GM21526 (cell line): ENCODE results near the gene NRIP1.

ENCODE experiments used
- ATAC-seq: cut with Tn5 transposase; IDR thresholded peaks from one replicate; pipeline ENCODE4 v1.9.1; 2021; ENCODE audit warnings: moderate library complexity; ENCODE audit not compliant: unreplicated experiment, low FRiP score

NRIP1 gene

DNA sequence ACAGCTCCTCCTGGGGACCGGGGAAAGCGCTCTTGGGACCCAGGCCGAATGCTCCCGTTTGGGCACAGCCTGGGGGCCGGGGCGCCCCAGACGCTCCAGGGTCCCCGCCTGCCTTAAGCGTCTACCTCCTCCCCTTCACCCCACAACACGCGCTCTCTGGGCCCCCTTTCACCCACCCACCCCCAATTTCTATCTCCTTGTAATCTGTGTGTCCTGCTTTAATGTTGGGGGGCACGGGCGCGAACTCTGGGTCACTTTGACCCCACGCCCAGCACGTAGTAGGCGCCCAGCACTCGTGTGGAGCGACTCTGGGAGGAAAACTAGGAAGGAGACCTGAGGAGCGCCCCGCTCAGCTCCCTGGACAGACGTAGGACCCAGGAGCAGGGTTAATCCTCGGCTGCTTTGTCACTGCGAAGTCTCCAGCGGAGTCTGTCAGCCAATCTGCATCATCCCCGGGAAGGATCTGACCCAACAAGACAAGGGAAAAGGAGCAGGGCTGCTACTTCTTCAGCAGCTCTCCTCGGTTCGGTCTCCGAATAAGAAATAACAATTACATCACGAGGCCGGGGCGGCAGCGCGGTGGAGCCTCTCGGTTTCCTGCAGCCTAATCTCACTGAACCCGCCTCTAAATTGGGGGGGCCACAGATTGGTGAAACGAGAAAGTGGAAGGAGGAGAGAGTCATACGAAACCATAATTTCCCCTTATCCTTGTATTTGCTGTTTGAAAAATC is 757 bp upstream of the NRIP1 start:
- peak; percentile 27 for ATAC-seq

DNA sequence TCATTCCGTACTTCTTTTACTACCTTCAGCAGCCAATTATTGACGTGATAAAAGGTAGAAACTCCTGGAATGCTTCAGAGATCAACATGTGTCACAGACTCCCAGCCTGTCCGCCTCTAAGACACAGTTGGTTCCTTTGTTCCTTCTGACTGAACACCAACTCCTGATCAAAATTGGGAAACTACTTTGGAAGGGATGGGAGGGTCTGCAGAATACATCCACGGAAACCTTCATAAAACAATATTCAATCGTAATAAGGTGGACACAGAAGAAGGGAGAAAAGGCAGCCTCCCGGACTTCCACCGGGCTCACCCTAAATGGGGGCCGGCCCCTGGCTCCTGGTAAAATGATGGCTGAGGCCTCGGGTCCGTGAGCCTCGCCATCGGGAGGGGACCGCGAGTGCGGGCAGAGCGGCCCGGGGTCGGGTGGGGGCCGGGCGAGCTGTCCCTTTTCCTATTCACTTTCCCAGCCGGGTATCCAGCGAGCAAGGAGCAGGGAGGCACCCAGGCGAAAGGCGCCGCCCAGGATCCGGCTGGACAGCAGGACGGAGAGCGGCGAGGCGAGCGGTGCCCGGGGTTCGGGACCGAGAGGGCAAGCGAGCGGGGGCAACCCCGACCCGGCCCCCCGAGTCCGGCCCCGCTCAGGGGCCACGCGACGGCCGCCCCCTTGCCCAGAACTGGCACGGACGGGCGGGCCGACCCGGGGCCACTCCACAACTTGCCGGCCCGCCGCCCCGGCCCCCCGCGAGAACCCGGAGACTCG is 805 bp downstream of the NRIP1 start:
- peak; percentile 4 for ATAC-seq

DNA sequence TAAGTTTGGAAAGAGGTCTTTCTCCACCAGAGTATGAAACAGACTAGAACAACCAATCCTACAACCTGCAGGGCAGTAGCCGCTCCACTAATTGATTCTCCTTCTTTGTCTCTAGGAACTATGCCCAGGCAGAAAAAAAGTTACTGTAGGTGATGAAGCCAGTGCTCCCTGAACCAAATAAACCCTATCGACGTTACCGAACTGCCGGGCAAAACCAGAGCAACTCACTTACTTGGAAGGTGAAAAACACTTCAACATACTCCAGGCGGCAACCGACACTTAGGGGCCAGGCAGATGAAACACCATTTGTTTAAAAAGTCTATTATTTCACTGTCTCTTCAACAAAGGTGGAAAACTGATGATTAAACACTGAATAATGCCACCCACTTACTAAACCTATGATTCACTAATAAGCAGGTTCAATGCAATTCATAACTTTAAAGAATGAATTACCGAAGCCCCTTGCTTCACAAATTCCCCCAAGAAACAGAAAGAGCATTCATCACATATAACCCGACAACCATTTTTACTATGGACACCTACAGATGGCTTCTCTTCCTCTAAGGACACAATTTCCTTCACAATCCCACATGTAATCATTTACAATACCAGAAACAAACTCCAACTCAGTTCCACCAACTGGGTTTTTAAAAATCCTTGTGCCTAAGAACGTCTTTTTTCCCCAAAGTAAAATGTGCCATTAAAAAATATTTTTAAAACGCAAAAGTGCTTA is 1.6 kb downstream of the NRIP1 start:
- no peak for ATAC-seq

- ATAC-seq: no peak
These were observed 2.2 kb downstream of the NRIP1 start for GRCh38 chr21:15062606-15062965.

DNA sequence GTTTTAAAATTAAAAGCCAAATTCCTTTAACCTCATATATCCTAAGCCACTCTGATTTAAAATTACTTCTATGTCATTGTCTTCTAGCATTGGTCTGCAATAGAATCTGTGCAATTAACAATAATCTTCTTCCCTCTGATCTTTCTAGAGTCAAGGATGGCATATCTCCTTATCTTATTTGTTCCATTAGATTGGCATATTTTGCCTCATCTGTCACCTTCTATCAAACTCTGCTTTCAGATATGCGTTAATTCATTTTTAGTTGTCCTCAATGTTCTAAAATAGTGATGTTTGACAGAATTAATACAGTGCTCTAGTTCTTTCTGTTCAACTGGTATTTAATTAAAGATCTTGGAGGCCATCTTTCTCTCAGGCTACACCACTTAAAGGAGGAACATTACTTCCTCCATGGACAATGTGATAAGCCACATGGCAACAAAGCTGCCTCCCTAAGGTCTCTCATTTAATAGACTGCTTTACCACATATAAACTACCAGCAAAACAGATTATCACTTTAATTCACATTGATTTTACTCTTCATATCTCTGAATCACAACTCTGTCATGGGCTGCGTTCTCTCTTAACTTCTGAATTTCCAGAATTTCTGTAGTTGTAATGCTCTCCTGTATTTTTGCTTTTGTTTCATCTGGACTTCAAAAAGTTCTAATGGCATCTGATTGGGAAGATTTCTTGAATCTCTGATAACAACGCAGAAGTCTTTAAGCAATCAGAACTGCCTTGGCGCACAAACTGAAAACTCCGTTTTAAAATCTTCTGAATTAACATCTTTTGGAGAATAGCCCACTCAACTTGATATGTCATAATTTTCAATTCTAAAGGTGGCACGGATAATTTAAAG is 2.8 kb downstream of the NRIP1 start:
- ATAC-seq: no peak

- ATAC-seq: no peak
These were observed 3.5 kb downstream of the NRIP1 start for GRCh38 chr21:15061279-15061678.

DNA sequence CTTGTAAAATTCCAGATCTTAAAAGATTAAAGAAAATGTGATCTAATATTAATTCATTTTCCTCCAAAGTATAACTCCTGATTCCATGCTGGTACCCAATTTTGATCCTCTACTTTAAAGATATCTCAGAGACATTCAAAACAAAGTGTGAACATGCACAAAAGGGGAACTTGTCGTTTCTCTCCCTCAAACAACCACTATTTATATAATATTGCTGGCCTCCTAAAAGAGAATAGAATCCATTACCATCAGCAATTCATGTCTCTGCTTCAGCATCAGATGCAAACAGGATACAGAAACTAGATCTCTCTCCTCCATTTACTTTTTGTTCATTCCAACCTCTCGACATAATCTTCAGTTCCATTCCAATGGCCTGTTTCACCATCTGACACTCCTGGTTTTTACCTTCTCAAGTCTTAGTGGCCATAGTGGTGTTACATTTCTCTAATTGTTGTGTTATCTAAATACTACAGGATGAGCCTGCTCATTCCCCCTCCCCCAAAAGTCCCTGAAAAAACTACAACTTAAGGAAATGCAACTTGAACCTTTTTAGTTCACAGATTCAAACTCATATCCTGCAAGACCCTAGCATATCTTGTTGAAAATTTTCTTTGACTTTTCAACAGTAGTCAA is 4.1 kb downstream of the NRIP1 start:
- ATAC-seq: no peak

DNA sequence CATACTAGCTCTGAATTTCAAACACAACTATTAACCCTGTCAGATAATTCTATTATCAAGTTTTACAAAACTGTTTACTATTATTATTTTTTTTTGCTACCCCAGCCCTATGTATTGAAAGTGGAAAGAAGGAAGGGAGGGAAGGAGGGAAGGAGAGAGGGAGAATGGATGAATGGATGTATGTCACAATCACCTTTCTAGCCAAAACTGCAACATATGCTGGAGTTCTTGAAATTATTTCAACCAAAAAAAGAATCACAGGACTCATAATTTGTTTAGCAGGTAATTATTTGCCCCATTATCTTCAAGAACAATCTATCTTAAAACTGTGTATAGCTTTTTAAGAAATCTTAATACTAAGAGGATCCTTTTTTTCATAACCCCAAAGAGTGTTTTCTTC is 5.4 kb downstream of the NRIP1 start:
- no peak for ATAC-seq

DNA sequence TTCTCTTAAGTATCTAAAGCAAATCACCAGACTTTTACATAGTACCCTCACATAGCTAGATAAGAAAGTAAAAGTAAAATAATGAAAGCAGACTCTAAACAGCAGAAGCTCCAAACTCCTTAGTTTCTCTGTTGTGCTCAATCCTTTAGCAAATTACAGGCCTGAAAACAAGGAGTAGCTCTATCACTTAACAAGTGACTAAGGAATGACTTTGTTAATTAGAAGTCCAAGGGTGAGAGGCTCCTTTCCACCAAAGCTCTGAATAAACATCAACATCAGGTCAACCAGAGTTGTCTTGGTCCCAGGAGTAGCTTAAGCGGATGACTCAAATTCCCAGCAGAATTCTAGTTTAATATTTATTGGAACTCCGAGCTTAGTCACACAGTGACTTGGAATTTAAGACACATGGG is 5.9 kb downstream of the NRIP1 start:
- no peak for ATAC-seq

DNA sequence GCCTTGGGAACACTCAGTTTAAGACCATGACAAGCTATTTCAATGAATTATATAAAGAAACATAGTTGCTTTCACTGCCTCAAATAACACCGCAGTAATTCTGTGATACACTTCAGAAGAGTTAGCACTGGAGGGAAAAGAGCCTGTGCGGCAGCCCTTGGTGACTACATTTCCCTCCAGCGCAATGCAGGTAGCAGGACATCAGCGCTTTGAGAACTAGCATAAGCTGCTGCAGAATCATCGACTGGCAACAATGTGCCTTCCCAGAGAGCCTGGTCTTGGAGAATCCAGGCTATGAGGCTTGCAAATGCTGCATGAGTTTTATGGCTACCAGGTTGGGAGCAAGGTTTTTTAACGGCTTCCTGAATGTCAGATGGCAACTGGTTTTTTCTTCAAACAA is 7.5 kb downstream of the NRIP1 start:
- ATAC-seq: no peak

DNA sequence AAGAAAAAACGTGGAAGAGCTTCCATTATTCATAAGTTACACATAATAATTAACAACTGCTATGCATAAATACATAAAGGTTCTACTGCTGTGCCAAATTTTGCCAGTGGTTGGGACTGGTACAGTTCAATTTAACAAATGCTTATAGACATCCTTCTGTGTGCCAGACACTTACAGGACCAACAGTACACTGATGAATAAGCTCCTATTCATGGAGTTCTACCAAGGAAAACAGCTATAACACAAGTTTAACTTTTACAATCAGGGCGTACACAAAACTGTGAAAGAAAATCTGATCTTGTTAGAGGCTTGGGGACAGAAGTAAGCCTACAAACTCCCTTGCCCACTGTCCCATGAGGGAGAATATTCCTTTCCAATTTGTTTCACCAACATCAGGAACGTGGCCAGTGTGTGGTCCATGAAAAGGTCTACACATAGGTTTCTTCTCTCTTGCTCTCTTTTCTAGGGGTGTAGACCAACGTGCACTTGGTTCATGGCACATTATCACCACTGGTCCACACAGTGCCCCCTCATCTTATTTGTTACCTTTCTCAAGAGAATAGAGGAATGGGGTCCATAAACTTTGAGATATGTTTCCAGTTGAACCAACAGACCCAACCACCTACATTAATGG is 10.1 kb downstream of the NRIP1 start:
- no peak for ATAC-seq

DNA sequence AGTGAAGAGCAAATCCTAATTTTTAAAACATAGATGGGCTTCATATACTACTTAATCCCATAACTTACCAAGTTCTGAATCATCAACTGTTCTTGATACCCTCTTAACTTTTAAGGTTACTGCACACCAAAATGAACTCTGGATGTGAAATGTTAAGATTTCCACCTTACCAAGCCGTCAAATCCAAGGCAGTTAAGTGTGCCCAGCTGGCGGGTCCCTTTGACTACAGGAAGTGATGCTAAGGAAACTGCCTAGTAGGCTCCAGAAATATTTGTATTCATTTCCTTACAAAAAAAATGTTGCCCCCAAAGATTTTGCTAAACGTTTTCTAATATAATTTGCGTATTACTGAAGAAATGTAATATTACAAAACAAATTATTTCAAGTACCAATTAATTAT is 10.7 kb downstream of the NRIP1 start:
- no peak for ATAC-seq

- no peak for ATAC-seq
These were observed 11.3 kb downstream of the NRIP1 start for GRCh38 chr21:15053500-15053899.

DNA sequence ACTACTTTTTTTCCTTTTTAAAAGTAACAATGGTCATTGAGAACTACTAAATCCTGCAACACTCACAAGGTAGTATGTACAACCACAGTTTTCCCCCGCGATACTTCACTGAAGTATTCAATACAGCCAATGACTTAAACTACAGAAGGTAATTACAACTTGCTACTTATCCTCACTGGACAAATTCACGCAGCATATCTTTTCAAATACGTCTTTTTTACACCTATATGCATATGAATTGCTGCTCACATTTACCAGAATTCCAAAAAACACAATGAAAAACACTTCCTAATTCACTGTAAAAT is 12.4 kb downstream of the NRIP1 start:
- ATAC-seq: no peak

GRCh38 chr21:15051644-15052458 is 12.9 kb downstream of the NRIP1 start:
- ATAC-seq: no peak

GRCh38 chr21:15050568-15051377 is 14.0 kb downstream of the NRIP1 start:
- ATAC-seq: no peak

DNA sequence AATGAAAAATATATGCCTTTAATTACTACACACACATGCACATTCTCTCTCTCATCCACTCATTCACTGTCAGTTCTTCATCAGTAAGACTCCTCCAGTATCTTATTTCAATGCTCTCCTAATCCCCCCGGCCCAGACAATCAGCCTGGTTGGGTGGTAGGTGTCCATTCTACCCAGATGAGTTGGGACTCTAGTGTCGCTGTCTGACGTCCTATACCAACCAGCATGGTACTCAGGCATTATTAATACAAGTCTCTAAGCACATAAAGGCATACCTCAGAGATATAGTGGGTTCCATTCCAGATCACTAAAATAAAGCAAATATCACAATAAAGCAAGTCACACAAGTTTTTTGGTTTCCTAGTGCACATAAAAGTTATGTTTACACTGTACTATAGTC is 19.8 kb downstream of the NRIP1 start:
- no peak for ATAC-seq

DNA sequence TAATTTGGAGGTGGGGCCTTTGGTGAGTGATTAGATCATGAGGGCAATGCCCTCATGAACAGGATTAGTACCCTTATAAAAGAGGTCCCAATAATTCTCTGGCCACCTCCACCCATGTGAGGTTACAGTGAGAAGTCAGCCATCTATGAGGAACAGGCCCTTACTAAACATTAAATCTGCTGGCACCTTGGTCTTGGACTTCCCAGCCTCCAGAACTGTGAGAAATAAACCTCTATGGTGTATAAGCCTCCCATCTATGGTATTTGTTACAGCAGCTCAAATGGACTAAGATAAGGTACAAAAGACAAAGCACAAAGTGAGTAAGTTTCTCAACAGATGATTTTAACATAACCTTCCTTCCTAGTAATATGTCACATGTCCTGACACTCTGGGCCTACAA is 22.3 kb downstream of the NRIP1 start:
- ATAC-seq: no peak
